GM18508 (cell line): ENCODE results near the gene HEXB.
"Not testable (repeated sequence)": the region's sequence is repeated elsewhere in the genome, so short reads cannot be mapped to it uniquely, and the experiment has no call there.

Experiments
- ATAC-seq: cut with Tn5 transposase; IDR thresholded peaks from one replicate; pipeline ENCODE4 v1.9.1; 2021; ENCODE audit warnings: moderate number of reproducible peaks; ENCODE audit not compliant: insufficient read depth, unreplicated experiment

The HEXB gene

GRCh38 chr5:74655716-74656115, 29.3 kb upstream of the HEXB start:
- no peak for ATAC-seq

GRCh38 chr5:74657165-74657564, 27.9 kb upstream of the HEXB start:
- ATAC-seq, result no peak

GRCh38 chr5:74659172-74659571, 25.9 kb upstream of the HEXB start:
- no peak for ATAC-seq

- ATAC-seq, result no peak
Measured at GRCh38 chr5:74660140-74660539, 24.9 kb upstream of the HEXB start.

- no peak for ATAC-seq
Measured at GRCh38 chr5:74660873-74661272, 24.2 kb upstream of the HEXB start.

GRCh38 chr5:74664551-74664950, 20.5 kb upstream of the HEXB start:
- ATAC-seq, result no peak

- no peak for ATAC-seq
Measured at GRCh38 chr5:74665273-74665672, 19.8 kb upstream of the HEXB start.

GRCh38 chr5:74665816-74666215, 19.2 kb upstream of the HEXB start:
- ATAC-seq, result no peak

- no peak for ATAC-seq
Measured at GRCh38 chr5:74667396-74667795, 17.6 kb upstream of the HEXB start.

GRCh38 chr5:74669821-74670220, 15.2 kb upstream of the HEXB start:
- ATAC-seq, result no peak

GRCh38 chr5:74670396-74671038, 14.5 kb upstream of the HEXB start:
- ATAC-seq, result no peak

- ATAC-seq, result no peak
Measured at GRCh38 chr5:74672215-74672877, 12.7 kb upstream of the HEXB start.

GRCh38 chr5:74673011-74673790, 11.8 kb upstream of the HEXB start:
- ATAC-seq, result no peak

- not testable (repeated sequence) for ATAC-seq
Measured at GRCh38 chr5:74676466-74676865, 8.6 kb upstream of the HEXB start.

GRCh38 chr5:74678123-74678522, 6.9 kb upstream of the HEXB start:
- ATAC-seq, result not testable (repeated sequence)

- ATAC-seq, result not testable (repeated sequence)
Measured at GRCh38 chr5:74679300-74679699, 5.7 kb upstream of the HEXB start.

- ATAC-seq, result no peak
Measured at GRCh38 chr5:74679966-74680365, 5.1 kb upstream of the HEXB start.

- no peak for ATAC-seq
Measured at GRCh38 chr5:74685979-74686631, 1.1 kb downstream of the HEXB start.

GRCh38 chr5:74686962-74687751, 2.1 kb downstream of the HEXB start:
- ATAC-seq, result no peak

- no peak for ATAC-seq
Measured at GRCh38 chr5:74693191-74693590, 8.2 kb downstream of the HEXB start.
